Hippocampal formation (tissue), 2 donors: ENCODE data around the gene PDE11A.

Experiments
- DNase-seq, 2 donors: peaks; one replicate each; lab custom pipeline; 2025; lab: John Stamatoyannopoulos, UW

PDE11A gene

GRCh38 chr2:177633111-177633510 lies 439.5 kb downstream of the PDE11A start:
- DNase-seq, result no peak

GRCh38 chr2:177631680-177632079 lies 440.9 kb downstream of the PDE11A start:
- DNase-seq, result peak in 1 of 2 donors; percentile 20

DNA sequence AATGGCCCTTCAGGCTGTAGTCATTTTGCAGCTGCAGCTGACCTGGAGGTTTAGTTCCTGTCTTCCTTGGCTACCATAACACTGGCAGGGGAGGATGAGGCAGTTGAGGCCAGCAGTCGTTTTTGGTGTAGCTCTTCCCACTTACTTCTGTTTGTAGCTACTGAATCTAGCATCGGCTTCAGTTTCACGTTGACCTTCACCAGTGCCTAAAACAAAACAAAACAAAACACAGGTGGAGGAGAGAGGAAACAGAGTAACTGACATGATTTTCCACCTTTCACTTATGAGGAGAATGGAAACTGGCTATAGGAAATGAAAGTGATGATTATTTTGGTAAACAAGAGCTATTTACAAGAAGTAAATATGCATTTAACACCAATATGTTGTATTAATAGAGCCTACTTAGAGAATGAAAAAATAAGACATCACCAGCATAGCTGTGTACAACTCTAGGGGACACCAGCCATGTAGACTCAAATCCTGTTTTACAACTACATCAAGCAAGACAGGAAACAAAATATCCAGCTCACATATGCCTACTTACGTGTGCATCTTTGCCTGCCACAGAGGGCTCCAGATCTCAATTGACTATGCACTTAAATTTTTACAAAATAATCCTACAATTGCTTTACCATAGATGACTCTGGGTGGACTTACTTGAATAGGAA lies 443.1 kb downstream of the PDE11A start:
- no peak for DNase-seq

GRCh38 chr2:177628831-177629230 lies 443.7 kb downstream of the PDE11A start:
- DNase-seq, result peak in 1 of 2 donors; percentile 43

- no peak for DNase-seq
Measured at GRCh38 chr2:177625744-177626650, 446.6 kb downstream of the PDE11A start.

DNA sequence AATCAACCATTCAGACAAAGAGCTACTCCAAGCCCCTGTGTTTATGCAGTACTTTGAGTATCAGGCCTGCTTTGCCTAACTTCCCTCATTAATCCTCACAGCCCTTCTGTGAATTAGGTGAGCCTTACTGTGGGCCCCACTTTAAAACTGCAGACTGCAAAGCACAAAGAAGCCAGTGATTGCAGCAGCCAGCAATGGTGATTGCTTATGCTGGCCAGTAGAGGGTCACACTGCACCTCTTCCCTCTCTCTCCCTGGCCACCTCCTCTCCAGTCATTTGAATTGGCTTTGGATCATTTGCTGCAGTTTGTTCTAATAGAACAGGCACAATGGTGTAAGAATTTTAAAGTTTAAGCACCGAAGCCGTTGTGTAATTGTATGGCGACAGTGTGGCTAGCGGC lies 450.1 kb downstream of the PDE11A start:
- peak in 1 of 2 donors; percentile 77 for DNase-seq

GRCh38 chr2:177619986-177620385 lies 452.6 kb downstream of the PDE11A start:
- DNase-seq, result no peak

DNA sequence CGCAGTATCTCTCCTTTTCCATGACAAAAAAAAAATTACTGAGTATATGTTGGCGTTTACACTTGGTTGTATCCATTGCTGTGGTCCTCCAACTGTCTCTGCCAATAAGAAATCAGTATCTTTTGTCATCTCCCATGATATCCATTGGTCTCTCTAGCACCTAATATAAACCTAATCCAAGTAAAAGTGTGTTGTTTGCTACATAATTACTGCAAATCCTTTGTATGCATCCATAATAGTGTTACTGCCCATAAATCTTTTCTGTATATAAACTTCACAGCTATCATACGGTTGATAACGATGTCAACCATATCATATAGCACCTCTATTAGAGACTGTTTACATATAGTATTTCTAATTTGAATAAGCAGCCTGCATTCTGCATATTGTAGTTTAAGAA lies 453.1 kb downstream of the PDE11A start:
- no peak for DNase-seq

DNA sequence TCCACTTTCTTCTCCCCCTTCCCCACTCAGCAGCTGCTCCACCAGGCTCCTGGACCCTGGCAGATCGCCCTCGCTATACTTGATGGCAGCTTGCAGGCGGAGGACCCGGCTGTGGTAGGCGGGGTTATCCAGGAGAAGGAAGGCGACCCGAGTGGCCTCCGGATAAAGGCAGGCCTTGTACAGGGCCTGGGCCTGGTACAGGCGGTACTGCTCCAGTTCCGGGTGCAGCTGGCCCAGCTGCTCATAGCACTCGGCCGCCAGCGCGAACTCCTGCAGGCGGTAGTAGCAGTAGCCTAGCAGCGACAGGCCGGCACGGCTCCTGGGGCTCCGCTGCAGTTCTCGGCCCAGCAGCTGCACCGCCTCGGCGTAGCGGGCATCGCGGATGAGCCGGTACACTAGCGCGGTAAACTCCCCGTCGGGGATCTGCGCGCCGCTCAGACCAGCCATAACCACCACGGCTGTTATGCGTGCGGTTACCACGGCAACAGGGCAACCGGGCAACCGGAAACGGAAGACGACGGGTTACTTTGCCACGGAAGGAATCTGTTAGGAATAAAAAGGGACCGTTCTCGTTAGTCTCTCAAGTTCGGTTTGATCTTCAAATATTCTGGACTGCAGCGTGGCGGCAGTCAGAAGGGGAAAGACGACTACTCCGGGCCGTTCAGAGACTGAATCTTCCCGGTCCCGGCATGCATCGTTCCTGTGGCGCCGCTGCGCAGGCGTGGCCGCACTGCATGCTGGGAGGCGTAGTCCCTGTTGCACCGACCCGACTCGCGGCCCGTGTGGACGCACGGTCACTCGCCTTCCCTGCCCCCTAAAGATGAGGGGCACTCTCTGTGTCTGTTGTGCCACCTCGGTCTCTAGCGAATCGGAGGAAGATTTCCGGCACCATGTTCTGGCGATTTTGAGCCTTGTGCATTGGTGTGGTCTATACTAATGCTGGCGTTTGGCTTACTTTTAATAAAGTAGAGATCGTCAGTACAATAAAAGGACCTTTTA lies 454.0 kb downstream of the PDE11A start:
- DNase-seq, result peak; percentile 84 to 90

- no peak for DNase-seq
Measured at GRCh38 chr2:177617849-177618248, 454.7 kb downstream of the PDE11A start.

DNA sequence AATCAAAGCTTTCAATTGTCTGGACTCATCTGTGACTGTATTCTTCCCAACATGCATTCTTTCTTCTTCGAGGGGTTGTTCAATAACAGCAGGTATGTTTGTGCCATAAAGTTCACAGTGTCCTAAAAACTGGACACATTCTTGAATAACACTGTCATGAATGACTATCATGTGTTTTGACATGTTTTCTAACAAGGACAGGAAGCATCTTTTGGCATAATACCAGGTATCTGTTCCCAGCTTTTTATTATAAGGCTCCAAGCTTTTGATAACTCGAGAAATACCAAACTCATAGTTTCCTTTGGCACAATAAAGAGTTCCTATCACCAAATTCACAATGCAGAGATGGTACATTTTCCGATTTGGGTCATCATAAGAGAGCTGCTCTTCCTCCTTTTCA lies 455.8 kb downstream of the PDE11A start:
- no peak for DNase-seq

DNA sequence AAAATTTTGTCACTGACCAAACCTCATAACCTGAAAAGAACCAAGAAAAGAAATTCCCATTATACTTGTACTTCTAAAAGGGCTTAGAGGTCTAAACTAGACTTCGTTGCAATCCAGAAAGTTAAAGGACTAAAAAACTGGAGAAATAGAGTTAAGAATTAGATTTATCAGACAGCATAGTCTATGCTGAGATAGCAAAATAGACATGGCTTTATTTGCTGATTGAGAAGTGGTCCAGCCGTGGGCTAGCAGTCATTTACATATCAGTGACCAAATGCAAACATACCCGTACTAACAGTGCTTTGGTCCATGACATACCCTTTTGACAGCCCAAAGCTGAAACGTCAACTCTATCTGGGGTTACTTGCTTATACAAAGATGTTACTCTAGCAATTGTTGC lies 456.5 kb downstream of the PDE11A start:
- DNase-seq, result no peak

DNA sequence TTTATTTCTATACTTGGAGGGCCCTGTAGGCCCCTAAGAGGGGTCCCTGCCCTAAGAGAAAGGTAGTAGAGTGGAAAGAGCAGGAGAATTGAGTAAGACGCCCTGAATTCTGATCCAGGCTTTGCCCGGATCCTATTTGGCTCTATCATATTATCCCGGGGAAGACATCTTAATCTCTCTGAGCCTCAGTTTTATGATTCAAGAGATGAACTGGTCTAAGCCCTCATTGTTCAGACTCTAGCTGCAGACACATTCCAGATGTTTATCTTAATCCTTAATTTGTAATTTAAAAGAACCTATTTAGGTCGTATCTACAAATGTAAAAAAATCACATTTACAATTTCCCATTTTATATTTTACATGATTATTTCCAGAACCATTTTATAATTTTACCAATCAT lies 459.9 kb downstream of the PDE11A start:
- DNase-seq, result no peak

GRCh38 chr2:177611310-177611886 lies 461.2 kb downstream of the PDE11A start:
- DNase-seq, result no peak

- DNase-seq, result no peak
Measured at GRCh38 chr2:177610813-177611212, 461.8 kb downstream of the PDE11A start.

GRCh38 chr2:177606636-177607035 lies 465.9 kb downstream of the PDE11A start:
- DNase-seq, result no peak

DNA sequence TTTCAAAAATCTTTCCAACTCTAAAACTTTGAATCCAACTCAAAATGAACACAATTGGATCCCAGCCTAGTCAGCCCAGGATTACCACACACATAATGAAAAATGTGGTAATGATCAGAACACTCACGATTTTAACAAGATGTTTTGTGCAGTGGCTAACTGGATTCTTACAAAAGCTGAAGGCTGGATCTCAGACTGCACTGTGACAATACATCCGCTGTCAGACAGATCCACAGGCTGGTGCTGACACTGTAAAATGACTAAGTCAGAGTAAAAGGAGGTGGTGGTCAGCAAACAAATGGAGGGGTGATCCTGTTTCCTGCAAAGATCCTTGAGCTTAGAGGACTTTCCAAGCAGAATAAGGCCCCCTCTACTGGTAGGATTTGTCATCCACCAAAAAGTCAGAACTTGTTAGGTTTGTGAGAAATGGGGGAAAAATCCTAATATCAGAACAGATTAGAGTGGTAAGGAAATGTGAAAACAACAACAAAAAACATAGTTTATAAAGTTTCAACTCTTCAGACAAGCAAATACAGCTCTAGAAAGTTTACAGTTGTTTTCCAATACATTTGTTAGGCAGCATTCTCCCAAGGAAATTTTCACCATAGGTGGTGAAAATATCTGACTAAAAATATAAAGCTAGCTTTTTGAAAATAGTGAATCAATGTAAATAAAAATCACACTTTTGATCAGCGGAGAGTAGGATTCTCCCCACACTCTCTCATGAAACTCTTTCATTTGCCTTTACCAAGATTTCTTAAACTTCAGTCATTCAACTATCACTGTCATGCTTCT lies 468.1 kb downstream of the PDE11A start:
- DNase-seq, result peak in 1 of 2 donors; percentile 62

DNA sequence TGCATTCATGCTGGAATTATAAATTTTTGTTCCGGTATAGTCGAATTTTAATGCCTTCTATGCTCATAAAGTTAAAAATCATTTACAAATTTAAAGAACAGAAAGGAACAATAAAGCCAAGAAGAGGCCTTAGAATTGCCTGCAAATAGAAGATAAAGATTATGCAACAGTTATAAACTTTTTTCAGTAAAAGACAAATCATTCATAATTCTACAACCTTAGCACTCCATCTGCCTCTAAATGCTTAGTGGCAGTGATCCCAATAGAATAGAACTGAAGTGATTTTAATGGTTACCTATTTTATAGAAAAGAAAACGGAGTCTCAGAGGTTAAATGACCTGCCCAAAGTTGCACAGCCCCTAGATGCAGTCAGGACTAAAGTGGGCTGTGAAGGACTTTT lies 468.8 kb downstream of the PDE11A start:
- DNase-seq, result no peak

DNA sequence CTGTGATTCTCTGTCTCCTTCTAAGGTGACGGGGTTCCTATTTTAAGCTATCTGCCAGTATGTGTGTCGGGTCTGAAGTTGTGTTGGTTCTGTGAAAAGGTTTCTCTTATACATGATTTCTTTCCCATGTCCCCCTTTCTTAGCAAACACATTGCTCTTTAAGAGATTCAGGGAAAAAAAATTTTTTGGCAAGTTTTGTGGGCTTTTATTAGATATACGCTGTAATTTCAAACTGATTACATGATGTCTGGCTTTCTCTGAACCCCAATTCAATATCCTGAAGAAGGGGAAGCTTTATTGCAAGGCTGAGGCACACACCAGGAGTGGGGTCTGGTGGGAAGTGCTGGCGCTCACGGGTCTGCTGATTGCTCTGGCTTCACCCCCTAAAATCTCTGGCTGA lies 469.4 kb downstream of the PDE11A start:
- DNase-seq, result no peak

DNA sequence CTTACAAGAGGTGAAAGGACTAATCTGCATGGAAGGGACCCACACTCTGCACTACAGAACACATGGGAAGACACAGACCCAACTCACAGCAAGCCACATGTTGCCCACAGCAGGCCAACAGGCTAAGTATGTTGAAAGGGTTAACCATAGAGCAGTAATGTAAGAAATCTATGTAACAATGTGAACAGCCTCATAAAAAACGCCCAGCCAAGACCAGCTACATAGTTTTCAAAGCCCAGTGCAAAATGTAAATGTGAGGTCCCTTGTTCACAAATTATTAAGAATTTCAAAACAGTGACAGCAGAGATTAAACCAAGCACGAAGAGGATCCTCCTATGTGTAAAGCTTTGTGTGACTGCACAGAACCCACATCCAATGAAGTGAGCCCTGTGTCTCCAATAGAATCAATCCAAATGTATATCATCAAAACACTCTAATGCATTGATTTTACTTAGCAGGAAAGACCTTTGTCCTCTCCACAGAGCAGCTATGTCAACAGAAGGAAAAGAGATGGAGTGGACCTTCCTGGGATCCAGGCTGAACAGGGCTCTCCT lies 469.9 kb downstream of the PDE11A start:
- no peak for DNase-seq
